HEK293T (cell line): ENCODE measurements around the gene FBLN1.

Experiments
- BHLHE40 ChIP-seq: fragments of 450-650 bp; IDR thresholded peaks from 2 replicates; pipeline ENCODE4 v1.6.1; 2016; ENCODE audit warnings: mild to moderate bottlenecking, moderate library complexity, borderline replicate concordance
- CTBP1 ChIP-seq: fragments of 450-650 bp; IDR thresholded peaks from 2 replicates; pipeline ENCODE4 v1.6.1; 2016; ENCODE audit warnings: borderline replicate concordance
- FOXA1 ChIP-seq: fragments of 450-650 bp; IDR thresholded peaks from 2 replicates; pipeline ENCODE4 v1.6.1; 2016; ENCODE audit warnings: mild to moderate bottlenecking
- FOXK2 ChIP-seq: fragments of 450-650 bp; IDR thresholded peaks from 2 replicates; pipeline ENCODE4 v1.6.1; 2016; ENCODE audit warnings: mild to moderate bottlenecking
- FOXM1 ChIP-seq: fragments of 450-650 bp; IDR thresholded peaks from 2 replicates; pipeline ENCODE4 v1.6.1; 2017; ENCODE audit warnings: mild to moderate bottlenecking, borderline replicate concordance
- HDGF ChIP-seq: fragments of 450-650 bp; IDR thresholded peaks from 2 replicates; pipeline ENCODE4 v1.6.1; 2017; ENCODE audit warnings: antibody characterized with exemption, borderline replicate concordance
- L3MBTL2 ChIP-seq: fragments of 450-650 bp; conservative IDR thresholded peaks from 2 replicates; pipeline ENCODE4 v1.6.1; 2016; ENCODE audit warnings: mild to moderate bottlenecking
- LEF1 ChIP-seq: fragments of 450-650 bp; IDR thresholded peaks from 2 replicates; pipeline ENCODE4 v1.6.1; 2017; ENCODE audit warnings: mild to moderate bottlenecking, borderline replicate concordance
- SP1 ChIP-seq: fragments of 450-650 bp; IDR thresholded peaks from 2 replicates; pipeline ENCODE4 v1.6.1; 2017
- SUZ12 ChIP-seq: fragments of 450-650 bp; IDR thresholded peaks from 2 replicates; pipeline ENCODE4 v1.6.1; 2016; ENCODE audit warnings: mild to moderate bottlenecking
- ZNF384 ChIP-seq: fragments of 450-650 bp; IDR thresholded peaks from 2 replicates; pipeline ENCODE4 v1.6.1; 2016

DNA sequence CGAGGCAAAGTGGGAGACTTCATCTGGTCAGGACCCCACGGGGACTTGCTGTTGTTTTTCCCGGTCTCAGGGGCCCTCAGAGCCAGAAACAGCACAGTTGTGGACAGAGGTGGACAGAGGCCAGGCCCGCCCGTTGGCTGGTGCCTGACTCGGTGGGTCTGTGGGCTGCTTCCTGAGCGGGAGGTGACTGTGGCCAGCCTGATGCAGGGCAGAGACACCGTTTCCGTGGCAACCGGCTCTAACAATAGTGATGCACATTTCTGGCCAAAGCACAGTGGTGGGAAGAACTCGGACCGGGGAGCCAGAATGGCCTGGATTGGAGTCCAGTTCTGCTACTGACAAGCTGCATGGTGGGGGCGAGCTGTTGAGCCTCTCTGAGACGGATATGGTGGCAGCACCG is 110.3 kb downstream of the FBLN1 start:
- no peak for TF ChIP-seq FOXK2
- TF ChIP-seq LEF1, result no peak
- TF ChIP-seq BHLHE40, result no peak
- no peak for TF ChIP-seq FOXA1
- no peak for TF ChIP-seq SUZ12
- no peak for TF ChIP-seq CTBP1
- TF ChIP-seq SP1, result no peak
- no peak for TF ChIP-seq ZNF384
- TF ChIP-seq FOXM1, result no peak
- TF ChIP-seq L3MBTL2, result no peak
- TF ChIP-seq HDGF, result no peak
